SK-N-SH treated with all-trans-retinoic acid at 6 μM for 48 hours (cell line): ENCODE data around the gene SARDH.

Experiments used
- ZFP3 ChIP-seq: fragments of 250-450 bp; sonication (Bioruptor Pico); IDR thresholded peaks from 2 replicates; pipeline ENCODE4 v1.5.0; 2020; ENCODE audit warnings: mild to moderate bottlenecking, moderate library complexity
- ZNF565 ChIP-seq: fragments of 450-650 bp; formaldehyde crosslinking; conservative IDR thresholded peaks from 2 replicates; pipeline ENCODE4 v1.5.0; 2020; ENCODE audit warnings: low read depth, mild to moderate bottlenecking, moderate library complexity

GRCh38 chr9:133775291-133775690 is 37.1 kb upstream of the SARDH start:
- no peak for TF ChIP-seq ZFP3 (CRISPR knock-in tag)
- TF ChIP-seq ZNF565 = no peak
